Peyer's patch (tissue), 4 donors: ENCODE data around the gene ATOSA.

Experiments used
- POLR2A ChIP-seq, 2 donors: fragments of 450-650 bp; IDR thresholded peaks; one replicate each; pipeline ENCODE4 v1.5.1; 2017; ENCODE audit warnings: antibody characterized with exemption in 2 of 2, mild to moderate bottlenecking in 2 of 2, moderate library complexity in 2 of 2
- TF ChIP-seq, protein P1 (sequence below), 6 experiments: fragments of 450-650 bp in 4 of 6; fragments of 200-600 bp in 2 of 6; sonication (generic) in 1 of 6; IDR thresholded peaks; one replicate each; pipeline ENCODE4 v1.5.1; 2017 to 2019; ENCODE audit warnings: antibody characterized with exemption in 6 of 6, mild to moderate bottlenecking in 3 of 6, moderate library complexity in 1 of 6

DNA sequence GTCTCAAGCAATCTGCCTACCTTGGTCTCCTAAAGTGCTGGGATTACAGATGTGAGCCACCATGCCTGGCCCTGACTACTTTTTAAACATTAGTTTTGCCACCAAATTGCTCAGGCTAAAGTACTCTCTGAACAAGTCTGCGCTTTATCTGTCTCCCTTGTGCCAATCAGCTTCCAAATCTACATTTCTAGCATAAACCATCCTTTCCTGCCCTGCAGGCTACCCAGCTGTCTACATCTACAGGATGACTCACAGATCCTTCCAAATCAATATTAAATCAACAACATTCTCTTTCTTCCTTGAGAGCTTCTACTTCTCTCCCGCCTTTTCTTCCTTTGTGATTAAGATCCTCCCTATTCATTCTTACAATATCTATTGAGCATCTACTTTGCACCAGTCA, 16.0 kb upstream of the ATOSA start:
- TF ChIP-seq, protein P1, sequence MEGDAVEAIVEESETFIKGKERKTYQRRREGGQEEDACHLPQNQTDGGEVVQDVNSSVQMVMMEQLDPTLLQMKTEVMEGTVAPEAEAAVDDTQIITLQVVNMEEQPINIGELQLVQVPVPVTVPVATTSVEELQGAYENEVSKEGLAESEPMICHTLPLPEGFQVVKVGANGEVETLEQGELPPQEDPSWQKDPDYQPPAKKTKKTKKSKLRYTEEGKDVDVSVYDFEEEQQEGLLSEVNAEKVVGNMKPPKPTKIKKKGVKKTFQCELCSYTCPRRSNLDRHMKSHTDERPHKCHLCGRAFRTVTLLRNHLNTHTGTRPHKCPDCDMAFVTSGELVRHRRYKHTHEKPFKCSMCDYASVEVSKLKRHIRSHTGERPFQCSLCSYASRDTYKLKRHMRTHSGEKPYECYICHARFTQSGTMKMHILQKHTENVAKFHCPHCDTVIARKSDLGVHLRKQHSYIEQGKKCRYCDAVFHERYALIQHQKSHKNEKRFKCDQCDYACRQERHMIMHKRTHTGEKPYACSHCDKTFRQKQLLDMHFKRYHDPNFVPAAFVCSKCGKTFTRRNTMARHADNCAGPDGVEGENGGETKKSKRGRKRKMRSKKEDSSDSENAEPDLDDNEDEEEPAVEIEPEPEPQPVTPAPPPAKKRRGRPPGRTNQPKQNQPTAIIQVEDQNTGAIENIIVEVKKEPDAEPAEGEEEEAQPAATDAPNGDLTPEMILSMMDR (IDR thresholded peaks at IDR 0.05), result no peak
- no peak for TF ChIP-seq POLR2A (IDR thresholded peaks at IDR 0.05)
